BLaER1 (cell line): Measurements from ENCODE around the gene CCNT1.

ENCODE experiments used
- H3K27ac ChIP-seq: shearing (Covaris generic); formaldehyde crosslinking; 2 replicates; pipeline ENCODE4 v1.8.1; 2022
- H3K27me3 ChIP-seq: shearing (Covaris generic); formaldehyde crosslinking; 2 replicates; pipeline ENCODE4 v1.8.1; 2022
- H3K36me3 ChIP-seq: shearing (Covaris generic); formaldehyde crosslinking; 2 replicates; pipeline ENCODE4 v1.8.1; 2022
- H3K4me1 ChIP-seq: shearing (Covaris generic); formaldehyde crosslinking; 2 replicates; pipeline ENCODE4 v1.8.1; 2022
- H3K4me2 ChIP-seq: shearing (Covaris generic); formaldehyde crosslinking; 2 replicates; pipeline ENCODE4 v1.8.1; 2022
- H3K4me3 ChIP-seq: shearing (Covaris generic); formaldehyde crosslinking; 2 replicates; pipeline ENCODE4 v1.8.1; 2022
- H3K9ac ChIP-seq: shearing (Covaris generic); formaldehyde crosslinking; 2 replicates; pipeline ENCODE4 v1.8.1; 2022
- H3K9me3 ChIP-seq: shearing (Covaris generic); formaldehyde crosslinking; 2 replicates; pipeline ENCODE4 v1.8.1; 2022
- H4K20me1 ChIP-seq: shearing (Covaris generic); formaldehyde crosslinking; 2 replicates; pipeline ENCODE4 v1.8.1; 2022
- Cebpa-rat ChIP-seq: shearing (Covaris generic); IDR thresholded peaks from 2 replicates; pipeline ENCODE4 v1.8.1; 2022

CCNT1 gene

GRCh38 chr12:48716493-48717251, at the start of gene CCNT1:
TSS of gene CCNT1 (minus strand) at chr12:48716707. CDS start at chr12:48716675, 32 bp downstream.
- Histone ChIP-seq H3K9ac (peak within 1 kb of the TSS; percentile 98), H3K9me3 (peaks cover 24% of the 10 kb centered on the region), H3K27me3 (no peaks in the 10 kb centered on the region), H3K4me1 (peaks cover 34% of the 10 kb centered on the region), H3K27ac (peak within 1 kb of the TSS; percentile 96), H3K4me3 (peak within 1 kb of the TSS; percentile 93), H3K36me3 (peaks cover 33% of the 10 kb centered on the region), H4K20me1 (peaks cover 47% of the 10 kb centered on the region), H3K4me2 (peak within 1 kb of the TSS; percentile 87)
- TF ChIP-seq Cebpa-rat = no peak

- H3K9ac ChIP-seq = peak overlapping the region; percentile 39
- H3K4me1 ChIP-seq = peaks cover 52% of the 10 kb centered on the region
- H3K4me3 ChIP-seq = no peak overlapping the region
- peak overlapping the region; percentile 60 for H3K27ac ChIP-seq
- no peaks in the 10 kb centered on the region for H4K20me1 ChIP-seq
- no peaks in the 10 kb centered on the region for H3K27me3 ChIP-seq
- peaks cover 60% of the 10 kb centered on the region for H3K36me3 ChIP-seq
- no peak for TF ChIP-seq Cebpa-rat
- H3K4me2 ChIP-seq = peak overlapping the region; percentile 81
- no peaks in the 10 kb centered on the region for H3K9me3 ChIP-seq
Measured at GRCh38 chr12:48765753-48766162, 49.3 kb upstream of the CCNT1 start.

GRCh38 chr12:48764521-48764920, 48.0 kb upstream of the CCNT1 start:
- H4K20me1 ChIP-seq = no peaks in the 10 kb centered on the region
- H3K27ac ChIP-seq = no peak overlapping the region
- TF ChIP-seq Cebpa-rat = no peak
- no peaks in the 10 kb centered on the region for H3K27me3 ChIP-seq
- no peaks in the 10 kb centered on the region for H3K9me3 ChIP-seq
- H3K4me1 ChIP-seq = peaks cover 52% of the 10 kb centered on the region
- H3K4me3 ChIP-seq = no peak overlapping the region
- H3K36me3 ChIP-seq = peaks cover 51% of the 10 kb centered on the region
- H3K4me2 ChIP-seq = no peak overlapping the region
- H3K9ac ChIP-seq = no peak overlapping the region

- H3K9me3 ChIP-seq = no peaks in the 10 kb centered on the region
- no peak overlapping the region for H3K9ac ChIP-seq
- H3K4me3 ChIP-seq = no peak overlapping the region
Measured at GRCh38 chr12:48758737-48759136, 42.2 kb upstream of the CCNT1 start.

GRCh38 chr12:48758186-48758585, 41.7 kb upstream of the CCNT1 start:
- peaks cover 14% of the 10 kb centered on the region for H3K4me1 ChIP-seq
- no peak for TF ChIP-seq Cebpa-rat

More at GRCh38 chr12:48758737-48759136, 42.2 kb upstream of the CCNT1 start:
- no peak for TF ChIP-seq Cebpa-rat
- H3K27me3 ChIP-seq = no peaks in the 10 kb centered on the region
- H3K4me2 ChIP-seq = no peak overlapping the region
- H3K36me3 ChIP-seq = no peaks in the 10 kb centered on the region
- H3K4me1 ChIP-seq = peaks cover 17% of the 10 kb centered on the region
- H4K20me1 ChIP-seq = no peaks in the 10 kb centered on the region
- H3K27ac ChIP-seq = no peak overlapping the region

GRCh38 chr12:48750769-48751356, 34.4 kb upstream of the CCNT1 start:
- Histone ChIP-seq H3K9me3 (no peaks in the 10 kb centered on the region), H3K4me2 (no peak overlapping the region), H3K4me3 (no peak overlapping the region), H3K27ac (no peak overlapping the region), H3K9ac (no peak overlapping the region), H3K4me1 (peaks cover 9% of the 10 kb centered on the region; the same call in 1 of the 2 replicates), H3K36me3 (no peaks in the 10 kb centered on the region), H3K27me3 (no peaks in the 10 kb centered on the region), H4K20me1 (no peaks in the 10 kb centered on the region)
- no peak for TF ChIP-seq Cebpa-rat

More at GRCh38 chr12:48758186-48758585, 41.7 kb upstream of the CCNT1 start:
- no peak overlapping the region for H3K4me2 ChIP-seq
- no peaks in the 10 kb centered on the region for H3K9me3 ChIP-seq
- H3K9ac ChIP-seq = no peak overlapping the region
- no peaks in the 10 kb centered on the region for H4K20me1 ChIP-seq
- no peak overlapping the region for H3K27ac ChIP-seq
- no peak overlapping the region for H3K4me3 ChIP-seq
- H3K27me3 ChIP-seq = no peaks in the 10 kb centered on the region
- H3K36me3 ChIP-seq = no peaks in the 10 kb centered on the region

GRCh38 chr12:48750215-48750614, 33.7 kb upstream of the CCNT1 start:
- no peaks in the 10 kb centered on the region for H3K9me3 ChIP-seq
- H3K4me3 ChIP-seq = no peak overlapping the region
- H3K27ac ChIP-seq = no peak overlapping the region
- H3K9ac ChIP-seq = no peak overlapping the region
- H3K4me1 ChIP-seq = peaks cover 9% of the 10 kb centered on the region; the same call in 1 of the 2 replicates
- no peaks in the 10 kb centered on the region for H3K36me3 ChIP-seq
- no peak for TF ChIP-seq Cebpa-rat
- H3K4me2 ChIP-seq = no peak overlapping the region
- H4K20me1 ChIP-seq = no peaks in the 10 kb centered on the region
- no peaks in the 10 kb centered on the region for H3K27me3 ChIP-seq

- H3K27ac ChIP-seq = no peak overlapping the region
- H3K4me3 ChIP-seq = no peak overlapping the region
- H4K20me1 ChIP-seq = no peaks in the 10 kb centered on the region
- H3K4me2 ChIP-seq = peak overlapping the region; percentile 59
- H3K27me3 ChIP-seq = no peaks in the 10 kb centered on the region
- peaks cover 8% of the 10 kb centered on the region for H3K4me1 ChIP-seq
- H3K9me3 ChIP-seq = no peaks in the 10 kb centered on the region
- H3K9ac ChIP-seq = no peak overlapping the region
- TF ChIP-seq Cebpa-rat = no peak
- H3K36me3 ChIP-seq = no peaks in the 10 kb centered on the region
Measured at GRCh38 chr12:48744251-48745008, 27.9 kb upstream of the CCNT1 start.

- no peak overlapping the region for H3K4me2 ChIP-seq
Measured at GRCh38 chr12:48739618-48740269, 23.2 kb upstream of the CCNT1 start.

More at GRCh38 chr12:48739618-48740269, 23.2 kb upstream of the CCNT1 start:
- Histone ChIP-seq H3K27me3 (no peaks in the 10 kb centered on the region), H3K9me3 (no peaks in the 10 kb centered on the region), H3K27ac (no peak overlapping the region), H3K36me3 (no peaks in the 10 kb centered on the region), H3K4me1 (peaks cover 8% of the 10 kb centered on the region), H4K20me1 (no peaks in the 10 kb centered on the region), H3K4me3 (no peak overlapping the region), H3K9ac (no peak overlapping the region)
- TF ChIP-seq Cebpa-rat = no peak
